RWPE2 (cell line): ENCODE results near the gene GRB10.
A peak's percentile ranks its signal among the peaks of the same experiment; 100 is the strongest.

Source experiments
- ATAC-seq: fragments of 200-7000 bp; cut with Tn5 transposase; 3 replicates; pipeline ENCODE4 v1.9.1; 2021; ENCODE audit warnings: low read depth
- DNase-seq: peaks from one replicate; pipeline ENCODE4 v3.0.0-alpha.2; 2020; ENCODE audit warnings: low spot score
- H3K27ac ChIP-seq: fragments of 450-650 bp; 2 replicates; pipeline ENCODE4 v1.5.1; 2017; ENCODE audit warnings: mild to moderate bottlenecking; ENCODE audit not compliant: poor library complexity, severe bottlenecking
- H3K27me3 ChIP-seq: fragments of 250-450 bp; sonication (Bioruptor Pico); 2 replicates; pipeline ENCODE4 v1.5.1; 2021; ENCODE audit warnings: mild to moderate bottlenecking, moderate library complexity; ENCODE audit not compliant: insufficient read depth, poor library complexity, severe bottlenecking
- H3K36me3 ChIP-seq: fragments of 250-450 bp; sonication (Bioruptor Pico); 2 replicates; pipeline ENCODE4 v1.5.1; 2020; ENCODE audit warnings: low read depth, mild to moderate bottlenecking, moderate library complexity
- H3K4me1 ChIP-seq: fragments of 250-450 bp; sonication (Bioruptor Pico); 2 replicates; pipeline ENCODE4 v1.5.1; 2021; ENCODE audit warnings: mild to moderate bottlenecking, moderate library complexity; ENCODE audit not compliant: insufficient read depth, poor library complexity, severe bottlenecking
- H3K4me3 ChIP-seq: fragments of 250-450 bp; sonication (Bioruptor Pico); 2 replicates; pipeline ENCODE4 v1.5.1; 2021; ENCODE audit warnings: mild to moderate bottlenecking, moderate library complexity; ENCODE audit not compliant: severe bottlenecking
- H3K9me3 ChIP-seq: fragments of 250-450 bp; sonication (Bioruptor Pico); 2 replicates; pipeline ENCODE4 v1.5.1; 2021; ENCODE audit warnings: mild to moderate bottlenecking, moderate library complexity; ENCODE audit not compliant: severe bottlenecking
- CTCF ChIP-seq: fragments of 450-650 bp; IDR thresholded peaks from one replicate; pipeline ENCODE4 v1.5.1; 2017; ENCODE audit warnings: mild to moderate bottlenecking, moderate library complexity; ENCODE audit not compliant: poor library complexity, severe bottlenecking

The GRB10 gene

GRCh38 chr7:50679218-50680007, 103.3 kb downstream of the GRB10 start:
- no peaks in the 10 kb centered on the region for H3K9me3 ChIP-seq
- no peaks in the 10 kb centered on the region for H3K36me3 ChIP-seq
- TF ChIP-seq CTCF: peak; percentile 61
- no peaks in the 10 kb centered on the region for H3K4me1 ChIP-seq
- no peak overlapping the region for H3K4me3 ChIP-seq
- ATAC-seq (peak; percentile 85), DNase-seq (no peak)
- H3K27ac ChIP-seq: no peak overlapping the region
- H3K27me3 ChIP-seq: no peaks in the 10 kb centered on the region

DNA sequence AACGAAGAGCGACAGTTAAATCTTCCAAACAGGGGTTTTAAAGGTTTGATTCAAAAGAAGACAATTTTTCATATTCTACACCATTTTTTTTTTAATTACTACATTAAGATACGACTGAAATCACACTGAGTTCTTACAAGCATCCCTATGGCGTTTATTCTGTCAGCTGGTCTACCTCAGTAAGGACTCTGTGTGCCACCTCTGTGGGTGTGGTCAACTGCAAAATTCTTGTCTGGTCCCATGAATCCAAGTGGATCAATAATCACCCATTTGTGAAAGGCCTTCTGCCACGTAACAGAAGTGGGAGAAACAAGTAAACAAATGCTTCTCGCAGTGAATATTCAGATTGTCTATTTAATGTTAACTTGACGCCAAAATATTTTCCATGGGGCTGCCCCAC, 104.1 kb downstream of the GRB10 start:
- Histone ChIP-seq H3K4me3 (no peak overlapping the region), H3K27ac (no peak overlapping the region), H3K4me1 (no peaks in the 10 kb centered on the region), H3K9me3 (no peaks in the 10 kb centered on the region), H3K27me3 (no peaks in the 10 kb centered on the region), H3K36me3 (peaks cover 5% of the 10 kb centered on the region)
- ATAC-seq: no peak
- no peak for DNase-seq
- TF ChIP-seq CTCF: no peak

- H3K9me3 ChIP-seq: no peaks in the 10 kb centered on the region
- no peak overlapping the region for H3K4me3 ChIP-seq
- TF ChIP-seq CTCF: no peak
- peaks cover 5% of the 10 kb centered on the region for H3K36me3 ChIP-seq
- H3K27ac ChIP-seq: no peak overlapping the region
- no peaks in the 10 kb centered on the region for H3K27me3 ChIP-seq
- no peaks in the 10 kb centered on the region for H3K4me1 ChIP-seq
- ATAC-seq: no peak
- no peak for DNase-seq
These were observed 105.1 kb downstream of the GRB10 start for GRCh38 chr7:50677638-50677996.

GRCh38 chr7:50676740-50677637, 105.7 kb downstream of the GRB10 start:
- H3K27ac ChIP-seq: no peak overlapping the region
- DNase-seq (no peak), ATAC-seq (no peak)
- H3K4me3 ChIP-seq: no peak overlapping the region
- no peaks in the 10 kb centered on the region for H3K27me3 ChIP-seq
- no peaks in the 10 kb centered on the region for H3K4me1 ChIP-seq
- TF ChIP-seq CTCF: no peak
- H3K9me3 ChIP-seq: no peaks in the 10 kb centered on the region
- H3K36me3 ChIP-seq: peaks cover 5% of the 10 kb centered on the region

GRCh38 chr7:50676079-50676478, 106.6 kb downstream of the GRB10 start:
- no peak overlapping the region for H3K27ac ChIP-seq
- no peaks in the 10 kb centered on the region for H3K9me3 ChIP-seq
- H3K4me1 ChIP-seq: no peaks in the 10 kb centered on the region
- no peak for DNase-seq
- peaks cover 5% of the 10 kb centered on the region for H3K36me3 ChIP-seq
- no peak for ATAC-seq
- no peaks in the 10 kb centered on the region for H3K27me3 ChIP-seq
- no peak overlapping the region for H3K4me3 ChIP-seq
- TF ChIP-seq CTCF: no peak
